ENCODE data around the gene PJVK.
"Not testable (repeated sequence)": the region's sequence is repeated elsewhere in the genome, so short reads cannot be mapped to it uniquely, and the experiment has no call there.

The PJVK gene, protein sequence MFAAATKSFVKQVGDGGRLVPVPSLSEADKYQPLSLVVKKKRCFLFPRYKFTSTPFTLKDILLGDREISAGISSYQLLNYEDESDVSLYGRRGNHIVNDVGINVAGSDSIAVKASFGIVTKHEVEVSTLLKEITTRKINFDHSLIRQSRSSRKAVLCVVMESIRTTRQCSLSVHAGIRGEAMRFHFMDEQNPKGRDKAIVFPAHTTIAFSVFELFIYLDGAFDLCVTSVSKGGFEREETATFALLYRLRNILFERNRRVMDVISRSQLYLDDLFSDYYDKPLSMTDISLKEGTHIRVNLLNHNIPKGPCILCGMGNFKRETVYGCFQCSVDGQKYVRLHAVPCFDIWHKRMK

DNA sequence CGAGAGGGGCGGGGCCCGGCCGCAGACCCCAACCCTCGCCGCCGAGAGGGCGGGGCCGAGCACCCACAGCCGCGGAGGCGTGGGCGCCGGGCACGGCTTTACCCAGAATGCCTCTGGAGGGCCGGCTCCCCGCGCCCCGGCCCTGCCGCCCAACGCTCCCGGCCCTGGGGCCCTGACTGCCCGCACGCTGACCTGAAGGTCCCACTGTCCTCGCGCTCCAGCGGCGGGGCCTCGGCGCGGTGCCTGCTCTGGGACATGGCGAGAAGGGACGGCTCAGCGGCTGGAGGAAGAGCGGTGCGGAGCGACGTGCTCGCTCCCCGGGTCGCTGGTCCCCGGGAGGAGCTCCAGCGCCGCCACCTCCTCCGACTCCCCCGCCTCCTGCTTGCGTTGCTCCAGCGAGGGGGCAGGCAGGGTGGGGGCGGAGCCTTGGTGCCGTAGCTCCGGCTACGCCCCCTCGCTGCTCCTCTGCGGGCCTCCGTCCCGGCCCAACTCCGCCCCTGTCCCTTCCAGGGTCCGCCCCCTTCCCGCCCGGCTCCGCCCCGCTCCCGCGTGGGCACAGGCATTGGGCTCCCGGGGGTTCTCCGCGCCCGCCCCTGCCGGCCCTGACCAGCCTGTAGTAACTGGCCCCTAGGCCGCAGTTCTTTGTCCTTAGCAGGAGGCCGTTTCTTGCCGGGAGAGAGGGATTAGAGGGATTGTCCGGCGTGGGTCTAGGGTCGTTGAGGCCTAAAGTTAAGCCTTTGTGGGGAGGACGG lies at the start of gene PJVK, which contains the start of gene PRKRA:
TSS of gene PJVK (plus strand) at position 605 of the 752 bp plus-strand sequence. CDS start 2,032 bp downstream, outside the sequence.
TSS of gene PRKRA (minus strand) at position 402 of the 752 bp plus-strand sequence. CDS start at position 257, 145 bp downstream.
- peak; percentile 96 for DNase-seq (ENCODE audit: low spot score)

DNA sequence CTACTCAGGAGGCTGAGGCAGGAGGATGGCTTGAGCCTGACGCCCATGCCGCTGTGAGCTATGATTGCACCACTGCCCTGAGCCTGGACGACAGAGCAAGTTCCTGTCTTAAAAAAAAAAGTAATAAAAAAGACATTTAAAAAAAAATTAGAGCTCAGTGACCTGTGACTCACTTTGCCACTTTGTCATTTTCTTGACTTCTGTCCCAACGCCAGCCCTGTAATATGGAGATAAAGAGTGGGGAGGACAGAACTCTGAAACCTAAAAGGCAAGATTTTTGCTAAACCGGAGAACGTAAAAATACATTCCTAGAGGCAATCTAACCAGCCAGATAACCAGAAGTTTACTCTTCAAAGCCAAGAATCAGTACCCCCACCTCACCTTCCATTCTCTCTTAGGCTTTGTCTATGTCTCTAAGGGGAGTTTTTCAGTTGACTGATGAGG lies 49.2 kb upstream of the PJVK start:
- DNase-seq (ENCODE audit: low spot score), result no peak

DNA sequence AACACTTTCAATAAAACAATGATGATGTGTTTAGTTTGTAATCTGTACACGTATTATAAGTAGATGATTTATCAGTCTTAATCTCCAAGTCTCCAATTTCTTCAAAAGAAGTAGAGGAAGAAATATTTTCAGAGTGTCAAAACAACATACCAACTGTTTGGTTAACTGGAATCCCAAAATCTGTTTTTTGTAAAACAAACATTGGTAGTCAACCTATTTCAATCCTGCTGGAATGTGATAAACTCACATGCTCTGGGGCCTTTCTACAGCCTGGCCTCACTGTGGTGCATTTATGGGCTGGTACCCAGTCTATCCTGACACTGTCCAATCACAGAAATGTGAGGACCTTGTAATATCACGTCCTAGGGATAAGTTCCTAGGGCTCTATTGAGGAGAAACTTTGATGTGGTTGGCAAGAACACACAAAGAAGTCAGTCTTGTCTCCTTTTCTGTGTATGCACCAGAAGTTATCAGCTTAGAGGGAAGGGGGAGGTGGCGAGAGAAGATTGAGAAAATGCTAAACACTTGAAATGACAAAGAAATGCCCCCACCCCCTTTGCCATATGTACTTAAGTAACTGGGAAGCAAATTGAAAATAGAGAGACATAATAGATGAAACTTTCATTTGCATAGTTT lies 47.4 kb upstream of the PJVK start:
- no peak for DNase-seq (ENCODE audit: low spot score)

GRCh38 chr2:178404368-178404767 lies 46.8 kb upstream of the PJVK start:
- DNase-seq (ENCODE audit: low spot score), result no peak

DNA sequence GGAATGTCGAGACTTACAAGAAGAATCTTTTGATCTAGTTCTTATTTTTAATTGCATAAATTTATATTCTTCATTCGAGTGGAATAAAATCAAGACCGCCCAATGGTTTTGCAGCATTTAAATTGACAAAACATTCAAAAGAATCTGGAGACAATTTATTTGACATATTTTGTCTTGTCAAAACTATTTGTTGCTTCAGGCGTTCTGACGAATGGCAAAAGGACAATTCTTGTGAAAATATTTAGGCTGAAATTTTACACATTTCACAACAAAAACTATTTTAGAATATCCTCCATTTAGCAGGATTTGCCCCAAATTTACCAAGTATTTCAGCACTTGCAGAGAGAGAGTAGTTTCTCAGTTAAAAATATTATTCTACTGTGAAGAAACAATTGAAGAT lies 41.9 kb upstream of the PJVK start:
- DNase-seq (ENCODE audit: low spot score), result no peak

DNA sequence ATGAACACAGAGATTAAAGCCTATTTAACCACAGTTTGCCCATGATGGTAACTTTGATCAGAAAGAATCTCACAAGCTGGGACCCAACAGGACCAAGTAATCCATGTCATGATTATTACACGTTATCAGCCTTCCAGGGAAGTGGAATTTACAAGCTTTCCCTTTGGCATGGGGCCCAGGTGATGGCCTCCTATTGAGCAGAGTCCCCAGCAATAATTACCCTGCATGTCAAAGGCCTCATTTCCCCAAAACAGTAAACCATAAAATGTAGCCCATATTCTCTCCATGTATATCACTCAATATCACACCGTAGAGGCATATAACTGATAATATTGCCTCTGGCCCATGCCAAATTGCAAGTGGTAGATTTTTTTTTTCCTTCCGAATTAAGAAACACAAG lies 39.1 kb upstream of the PJVK start:
- no peak for DNase-seq (ENCODE audit: low spot score)

DNA sequence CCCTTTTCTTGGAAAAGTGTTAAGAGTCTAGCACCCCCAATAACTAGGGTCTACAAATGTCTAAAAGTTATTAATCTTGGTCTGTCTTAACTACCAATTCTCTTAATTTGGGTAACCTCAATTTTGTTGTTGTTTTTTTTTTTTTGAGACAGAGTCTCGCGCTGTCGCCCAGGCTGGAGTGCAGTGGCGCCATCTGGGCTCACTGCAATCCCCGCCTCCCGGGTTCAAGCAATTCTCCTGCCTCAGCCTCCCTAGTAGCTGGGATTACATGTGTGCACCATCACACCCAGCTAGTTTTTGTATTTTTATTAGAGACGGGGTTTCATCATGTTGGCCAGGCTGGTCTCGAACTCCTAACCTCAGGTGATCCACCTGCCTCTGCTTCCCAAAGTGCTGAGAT lies 38.7 kb upstream of the PJVK start:
- DNase-seq (ENCODE audit: low spot score), result not testable (repeated sequence)

DNA sequence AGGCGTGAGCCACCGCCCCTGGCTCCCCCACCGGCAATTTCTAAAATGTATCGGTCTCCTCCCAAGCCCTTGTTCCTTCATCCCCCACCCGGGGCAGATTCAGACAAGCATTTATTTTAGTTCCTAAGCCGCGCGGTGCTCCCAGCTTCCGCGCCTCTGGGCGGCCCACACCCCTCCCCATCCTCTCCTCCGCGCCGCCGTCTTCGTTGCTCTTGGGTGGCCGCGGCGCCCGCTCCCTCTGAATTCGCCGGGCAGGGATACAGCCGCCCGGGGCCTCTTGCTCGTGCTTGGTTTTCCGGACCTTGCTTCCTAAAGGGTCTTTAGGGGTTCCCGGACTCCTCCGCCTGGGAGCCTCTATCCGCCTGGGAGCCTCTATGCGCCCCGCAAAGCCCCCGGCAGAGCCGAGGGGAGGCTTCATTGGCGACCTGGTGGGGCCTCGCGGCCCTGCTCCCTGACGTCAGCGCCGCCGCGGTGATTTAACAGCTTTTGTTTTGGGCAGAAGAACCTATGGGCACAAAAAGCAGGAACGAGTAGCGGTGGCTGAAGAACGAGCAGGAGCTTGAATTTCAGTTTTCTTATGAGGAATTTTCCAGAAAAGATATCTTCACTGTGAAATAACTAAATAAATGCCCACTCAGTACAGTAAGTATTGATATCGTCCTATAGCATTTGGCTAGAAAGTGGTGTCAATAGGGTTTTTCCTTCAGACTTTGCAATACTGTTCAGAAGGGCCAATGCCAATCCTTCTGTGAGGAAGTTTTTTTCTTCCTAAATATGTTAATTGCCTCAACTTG lies 37.5 kb upstream of the PJVK start:
- peak; percentile 56 for DNase-seq (ENCODE audit: low spot score)

DNA sequence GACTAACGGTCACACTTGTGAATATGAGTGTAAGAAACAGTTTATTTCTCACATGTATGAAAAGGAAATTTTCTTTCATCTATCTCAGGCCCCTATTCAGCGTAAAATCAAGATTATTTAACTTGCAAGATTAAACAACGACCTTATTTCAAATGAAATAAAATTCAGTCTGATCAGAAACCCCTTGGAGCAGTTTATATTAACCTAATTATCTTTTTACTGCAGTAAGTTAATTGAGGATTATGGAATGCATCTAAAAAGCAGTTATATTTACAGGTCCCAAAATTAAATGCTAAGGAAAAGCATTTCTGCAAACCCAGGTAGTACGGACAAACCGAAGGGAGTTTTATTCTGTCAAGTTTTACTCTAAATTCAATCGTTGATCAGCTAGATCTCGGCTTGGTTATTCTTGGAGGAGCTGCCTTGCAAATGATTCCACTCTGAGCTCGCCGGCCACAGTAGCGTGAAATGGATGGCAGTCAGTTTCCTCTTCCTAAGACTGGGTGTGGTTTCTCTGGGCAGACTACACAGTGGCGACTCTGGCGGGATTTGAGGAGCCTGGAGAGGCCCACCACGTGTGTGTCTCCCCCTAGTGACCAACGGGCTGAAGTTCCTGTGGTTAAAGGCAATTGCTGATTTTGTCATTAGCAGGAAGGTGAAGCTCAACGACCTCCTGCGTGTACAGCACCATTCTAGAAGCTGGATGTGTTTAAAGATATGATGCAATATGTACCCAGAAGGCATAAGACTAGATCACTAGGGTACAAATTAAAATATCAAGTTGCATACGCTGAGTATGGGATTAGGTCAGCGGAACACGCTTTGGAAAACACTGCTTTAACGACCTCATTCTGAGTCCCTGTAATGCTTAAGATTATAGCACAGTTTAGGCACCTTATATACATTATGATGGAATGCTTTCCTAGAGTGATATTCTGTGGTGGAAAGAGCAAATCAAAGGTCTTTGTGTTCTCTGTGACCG lies 36.6 kb upstream of the PJVK start:
- peak; percentile 77 for DNase-seq (ENCODE audit: low spot score)

DNA sequence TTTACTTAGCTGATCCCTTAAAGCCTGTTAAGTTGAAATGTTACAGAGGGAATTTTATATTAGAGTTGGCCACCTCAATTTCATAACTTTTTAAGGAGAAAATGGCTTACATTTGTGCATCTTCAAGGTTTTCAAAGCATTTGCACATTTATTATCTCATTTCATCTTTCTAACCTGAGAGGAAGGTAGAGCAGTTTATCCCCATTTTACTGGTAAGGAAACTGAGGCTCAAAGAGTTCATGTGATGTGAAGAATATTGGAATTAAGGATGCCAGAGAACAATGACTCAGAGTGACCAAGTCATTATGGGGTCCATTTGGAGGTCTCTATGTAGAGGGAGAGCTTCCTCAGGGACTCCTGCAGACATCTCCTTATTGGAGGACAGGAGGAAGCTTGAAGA lies 35.2 kb upstream of the PJVK start:
- DNase-seq (ENCODE audit: low spot score), result no peak

GRCh38 chr2:178417916-178418315 lies 33.3 kb upstream of the PJVK start:
- no peak for DNase-seq (ENCODE audit: low spot score)

DNA sequence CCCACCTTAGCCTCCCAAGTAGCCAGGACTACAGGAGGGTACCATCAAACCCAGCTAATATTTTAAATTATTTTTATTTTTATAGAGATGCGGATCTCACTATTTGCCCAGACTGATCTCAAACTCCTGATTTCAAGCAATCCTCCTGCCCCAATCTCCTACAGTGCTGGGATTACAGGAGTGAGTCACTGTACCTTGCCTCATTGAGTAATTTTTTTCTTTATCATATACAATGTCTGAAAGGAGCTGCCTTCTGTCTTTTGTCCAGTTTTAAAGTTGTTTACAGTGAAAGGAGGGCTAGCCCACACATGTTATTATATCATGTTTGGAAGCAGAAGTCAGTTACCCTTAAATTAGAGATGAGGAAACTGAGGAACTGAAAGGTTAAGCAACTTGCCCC lies 32.8 kb upstream of the PJVK start:
- DNase-seq (ENCODE audit: low spot score), result no peak

DNA sequence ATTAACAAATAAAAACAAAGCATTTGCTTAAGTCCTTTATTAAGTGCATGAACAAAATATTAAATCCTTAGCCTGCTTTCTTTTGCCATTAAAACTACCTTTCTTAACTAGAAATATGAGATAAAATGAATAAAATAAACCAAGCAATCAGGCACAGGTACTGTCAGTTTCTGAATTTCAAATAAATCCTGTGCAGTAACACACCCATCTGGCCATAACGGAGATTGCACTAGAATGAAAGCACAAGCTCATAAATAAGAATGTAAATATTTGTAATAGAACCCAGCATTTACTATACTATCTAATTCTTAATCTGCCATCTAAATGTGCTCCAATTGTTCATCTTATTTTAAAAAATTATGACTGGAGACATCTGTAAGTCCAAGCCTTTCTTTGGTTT lies 32.1 kb upstream of the PJVK start:
- DNase-seq (ENCODE audit: low spot score), result no peak

GRCh38 chr2:178420463-178420999 lies 30.6 kb upstream of the PJVK start:
- no peak for DNase-seq (ENCODE audit: low spot score)

DNA sequence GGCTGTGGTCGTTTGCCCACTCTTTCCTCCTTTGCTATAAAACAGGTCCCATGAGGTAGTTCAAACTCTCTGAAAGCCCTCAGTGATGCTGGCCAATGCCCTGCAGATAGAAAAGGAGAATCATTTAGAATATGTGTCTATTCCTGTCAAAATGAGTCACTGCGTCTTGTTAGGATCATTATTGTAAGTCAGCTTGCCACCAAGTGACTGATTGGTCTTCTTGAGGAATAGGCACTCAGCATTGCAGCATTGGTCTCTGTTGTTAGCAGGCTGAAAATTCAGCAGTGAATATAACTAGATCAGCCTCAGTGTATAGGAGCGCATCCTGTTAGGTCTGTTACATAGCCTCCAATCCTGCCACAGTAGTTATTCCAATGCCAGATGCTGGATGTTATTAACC lies 29.1 kb upstream of the PJVK start:
- DNase-seq (ENCODE audit: low spot score), result no peak

- not testable (repeated sequence) for DNase-seq (ENCODE audit: low spot score)
Observed at GRCh38 chr2:178423746-178424145, 27.4 kb upstream of the PJVK start.

DNA sequence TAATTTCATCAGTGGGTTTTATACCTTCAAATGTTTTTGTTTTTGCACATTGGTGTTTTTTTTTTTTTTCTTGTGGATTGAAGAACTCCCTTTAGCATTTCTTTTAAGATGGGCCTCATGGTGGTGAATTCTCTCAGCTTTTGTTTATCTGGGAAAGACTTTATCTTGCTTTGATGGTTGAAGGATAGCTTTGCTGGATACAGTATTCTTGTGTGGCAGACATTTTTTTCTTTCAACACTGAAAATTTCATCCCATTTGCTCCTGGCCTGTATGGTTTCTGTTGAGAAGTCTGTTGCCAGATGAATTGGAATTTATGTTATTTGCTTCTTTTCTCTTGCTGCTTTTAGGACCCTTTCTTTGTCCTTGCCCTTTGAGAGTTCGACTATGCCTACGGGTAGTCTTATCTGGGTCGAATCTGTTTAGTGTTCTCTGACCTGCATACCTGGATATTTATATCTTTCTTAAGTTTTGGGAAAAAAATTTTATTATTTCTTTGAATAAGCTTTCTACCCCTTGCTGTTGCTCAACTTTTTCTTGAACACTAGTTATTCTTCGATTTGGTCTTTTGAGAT lies 25.8 kb upstream of the PJVK start:
- no peak for DNase-seq (ENCODE audit: low spot score)

DNA sequence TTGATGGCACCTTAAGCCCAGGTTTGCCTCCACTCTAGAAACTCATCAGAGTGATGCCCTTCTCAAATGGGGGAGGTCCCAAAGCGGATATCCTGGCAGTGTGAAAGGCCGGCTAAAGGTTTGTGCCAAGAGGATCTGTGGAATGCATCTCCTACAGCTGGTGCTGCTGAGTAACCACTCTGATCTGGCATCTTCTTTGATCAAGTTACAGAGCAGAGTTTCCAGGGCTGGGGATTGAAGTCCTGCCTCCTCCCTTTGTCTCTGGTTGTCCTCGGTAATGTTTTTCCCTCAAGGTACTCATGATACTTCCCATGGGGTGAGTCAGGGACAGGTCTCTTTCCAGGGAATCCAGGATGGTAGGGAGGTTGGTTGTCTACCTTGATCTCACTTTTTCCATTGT lies 24.8 kb upstream of the PJVK start:
- DNase-seq (ENCODE audit: low spot score), result no peak

GRCh38 chr2:178427458-178427857 lies 23.7 kb upstream of the PJVK start:
- DNase-seq (ENCODE audit: low spot score), result no peak

DNA sequence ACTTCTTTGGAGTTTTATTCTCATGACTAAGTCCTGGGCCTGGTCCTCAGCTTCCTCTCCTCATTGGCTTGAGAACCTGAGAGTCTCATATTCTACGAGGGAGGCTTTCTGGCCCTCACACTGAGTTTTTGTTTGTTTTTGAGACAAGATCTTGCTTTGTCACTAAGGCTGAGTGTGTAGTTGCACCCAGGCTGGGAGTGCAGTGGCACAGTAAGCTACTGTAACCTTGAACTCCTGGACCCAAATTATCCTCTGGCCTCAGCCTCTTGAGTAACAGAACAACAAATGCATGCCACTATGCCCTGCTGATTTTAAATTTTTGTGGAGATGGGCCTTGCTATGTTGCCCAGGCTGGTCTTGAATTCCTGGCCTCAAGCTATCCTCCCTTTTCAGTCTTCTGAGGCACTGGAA lies 22.8 kb upstream of the PJVK start:
- DNase-seq (ENCODE audit: low spot score), result no peak

Data from CD4-positive, alpha-beta T cell treated with Interleukin-6 at 100 ng/mL for 8 hours (primary cell).